Measurements from ENCODE around the gene FEN1.

- TF ChIP-seq CTCF (tag by site-specific recombination; IDR thresholded peaks at IDR 0.05): no peak
- TF ChIP-seq YY1 (tag by site-specific recombination; IDR thresholded peaks at IDR 0.05): no peak
- TF ChIP-seq REST (tag by site-specific recombination; IDR thresholded peaks at IDR 0.05): no peak
- no peak for TF ChIP-seq TCF7L2 (IDR thresholded peaks at IDR 0.05; ENCODE audit: borderline replicate concordance, low read depth, low read length)
- TF ChIP-seq, protein P1, sequence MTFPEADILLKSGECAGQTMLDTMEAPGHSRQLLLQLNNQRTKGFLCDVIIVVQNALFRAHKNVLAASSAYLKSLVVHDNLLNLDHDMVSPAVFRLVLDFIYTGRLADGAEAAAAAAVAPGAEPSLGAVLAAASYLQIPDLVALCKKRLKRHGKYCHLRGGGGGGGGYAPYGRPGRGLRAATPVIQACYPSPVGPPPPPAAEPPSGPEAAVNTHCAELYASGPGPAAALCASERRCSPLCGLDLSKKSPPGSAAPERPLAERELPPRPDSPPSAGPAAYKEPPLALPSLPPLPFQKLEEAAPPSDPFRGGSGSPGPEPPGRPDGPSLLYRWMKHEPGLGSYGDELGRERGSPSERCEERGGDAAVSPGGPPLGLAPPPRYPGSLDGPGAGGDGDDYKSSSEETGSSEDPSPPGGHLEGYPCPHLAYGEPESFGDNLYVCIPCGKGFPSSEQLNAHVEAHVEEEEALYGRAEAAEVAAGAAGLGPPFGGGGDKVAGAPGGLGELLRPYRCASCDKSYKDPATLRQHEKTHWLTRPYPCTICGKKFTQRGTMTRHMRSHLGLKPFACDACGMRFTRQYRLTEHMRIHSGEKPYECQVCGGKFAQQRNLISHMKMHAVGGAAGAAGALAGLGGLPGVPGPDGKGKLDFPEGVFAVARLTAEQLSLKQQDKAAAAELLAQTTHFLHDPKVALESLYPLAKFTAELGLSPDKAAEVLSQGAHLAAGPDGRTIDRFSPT (tag by site-specific recombination; IDR thresholded peaks at IDR 0.05): no peak
- no peak for TF ChIP-seq ZNF747 (tag by site-specific recombination; IDR thresholded peaks at IDR 0.05)
- no peak for TF ChIP-seq ZNF214 (tag by site-specific recombination; IDR thresholded peaks at IDR 0.05; ENCODE audit: borderline replicate concordance)
- no peak for TF ChIP-seq KLF10 (tag by site-specific recombination; IDR thresholded peaks at IDR 0.05)
- TF ChIP-seq FEZF1 (tag by site-specific recombination; IDR thresholded peaks at IDR 0.05): no peak
- no peak for TF ChIP-seq TRIM28 (IDR thresholded peaks at IDR 0.05; ENCODE audit: borderline replicate concordance, low read length)
- no peak for TF ChIP-seq ZNF133 (tag by site-specific recombination; IDR thresholded peaks at IDR 0.05)
- no peak for TF ChIP-seq ZNF239 (tag by site-specific recombination; IDR thresholded peaks at IDR 0.05)
- TF ChIP-seq ZNF175 (tag by site-specific recombination; IDR thresholded peaks at IDR 0.05): no peak
- no peak for TF ChIP-seq ZNF280D (tag by site-specific recombination; IDR thresholded peaks at IDR 0.05)
These were observed 18.3 kb upstream of the FEN1 start for GRCh38 chr11:61774411-61774810.
